H1 (cell line): ENCODE results near the gene CDKN2C.

ENCODE experiments used
- EZH2 ChIP-seq: fragments of 200-600 bp; sonication (generic); IDR thresholded peaks from 2 replicates; pipeline ENCODE4 v1.7.1; 2012; ENCODE audit warnings: low read depth, mild to moderate bottlenecking, moderate library complexity, low read length, inconsistent platforms; ENCODE audit not compliant: severe bottlenecking
- HDAC6 ChIP-seq: IDR thresholded peaks from one replicate; pipeline ENCODE4 v1.7.1; 2012; ENCODE audit warnings: low read depth, mild to moderate bottlenecking, inconsistent platforms, low read length, moderate library complexity
- SP1 ChIP-seq: IDR thresholded peaks from 2 replicates; pipeline ENCODE4 v1.6.1; 2011; ENCODE audit warnings: low read depth, low read length

DNA sequence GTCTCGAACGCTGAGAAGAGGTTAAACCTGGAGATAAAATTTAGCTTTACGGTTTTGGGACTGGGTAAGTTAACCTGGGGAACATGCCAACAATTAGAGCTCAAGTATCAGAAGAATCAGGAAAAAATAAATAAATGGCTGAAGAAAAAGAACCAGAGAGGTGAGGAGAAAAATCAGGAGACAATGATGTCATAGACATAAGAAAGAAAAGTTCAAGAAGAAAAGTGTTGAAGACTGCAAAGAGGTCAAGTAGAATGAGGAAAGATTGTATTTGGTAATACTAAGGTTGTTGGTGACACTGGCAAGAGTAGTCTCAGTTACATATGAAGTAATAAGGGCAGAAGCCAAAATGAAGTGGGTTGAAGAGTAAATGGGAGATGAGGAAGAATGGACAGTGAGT is 26.0 kb downstream of the CDKN2C start:
- TF ChIP-seq EZH2 (no peak), SP1 (no peak), HDAC6 (no peak)
